Activated CD4-positive, alpha-beta memory T cell treated with anti-CD3 and anti-CD28 coated beads, Interleukin-2, amount 10 ng/mL, durations not matched to agents 7 days and 5 days (primary cell): ENCODE data around the gene TMEM106C. TPM values are rescaled to one million over a fixed set of nuclear protein-coding genes. Genes with fewer than 3 reads are reported as not detected.
A peak's percentile ranks its signal among the peaks of the same experiment; 100 is the strongest.

ENCODE experiments used
- CTCF ChIA-PET: fragments of 350-600 bp; sonication (Branson Sonifier 250); formaldehyde crosslinking; loops from one replicate; lab custom pipeline; 2021; ENCODE audit warnings: antibody characterized with exemption, inconsistent platforms; lab: Charles Lee
- POLR2A ChIA-PET: fragments of 350-600 bp; sonication (Branson Sonifier 250); formaldehyde crosslinking; loops from one replicate; lab custom pipeline; 2021; ENCODE audit warnings: antibody characterized with exemption; lab: Charles Lee
- DNase-seq: peaks from one replicate; pipeline ENCODE4 v3.0.0-alpha.2; 2020
- H3K27ac Mint-ChIP-seq: one replicate; pipeline ENCODE4 v1.8.0; 2021; ENCODE audit warnings: mild to moderate bottlenecking, mixed read lengths
- H3K27me3 Mint-ChIP-seq: one replicate; pipeline ENCODE4 v1.8.0; 2021; ENCODE audit warnings: mixed read lengths
- H3K36me3 Mint-ChIP-seq: one replicate; pipeline ENCODE4 v1.8.0; 2021; ENCODE audit warnings: low read depth, mixed read lengths
- H3K4me1 Mint-ChIP-seq: one replicate; pipeline ENCODE4 v1.8.0; 2021; ENCODE audit warnings: mixed read lengths
- H3K4me3 Mint-ChIP-seq: one replicate; pipeline ENCODE4 v1.8.0; 2021; ENCODE audit warnings: mild to moderate bottlenecking, mixed read lengths
- H3K9me3 Mint-ChIP-seq: one replicate; pipeline ENCODE4 v1.8.0; 2021; ENCODE audit warnings: mixed read lengths
- total RNA-seq, 2 experiments: library from RNA; stranded (reverse); gene quantifications; one replicate each; pipeline ENCODE4 v1.2.3, GENCODE V29; 2021

Gene TMEM106C
- total RNA-seq, 2 experiments from 2014 or later, result 139 to 141 TPM

DNA sequence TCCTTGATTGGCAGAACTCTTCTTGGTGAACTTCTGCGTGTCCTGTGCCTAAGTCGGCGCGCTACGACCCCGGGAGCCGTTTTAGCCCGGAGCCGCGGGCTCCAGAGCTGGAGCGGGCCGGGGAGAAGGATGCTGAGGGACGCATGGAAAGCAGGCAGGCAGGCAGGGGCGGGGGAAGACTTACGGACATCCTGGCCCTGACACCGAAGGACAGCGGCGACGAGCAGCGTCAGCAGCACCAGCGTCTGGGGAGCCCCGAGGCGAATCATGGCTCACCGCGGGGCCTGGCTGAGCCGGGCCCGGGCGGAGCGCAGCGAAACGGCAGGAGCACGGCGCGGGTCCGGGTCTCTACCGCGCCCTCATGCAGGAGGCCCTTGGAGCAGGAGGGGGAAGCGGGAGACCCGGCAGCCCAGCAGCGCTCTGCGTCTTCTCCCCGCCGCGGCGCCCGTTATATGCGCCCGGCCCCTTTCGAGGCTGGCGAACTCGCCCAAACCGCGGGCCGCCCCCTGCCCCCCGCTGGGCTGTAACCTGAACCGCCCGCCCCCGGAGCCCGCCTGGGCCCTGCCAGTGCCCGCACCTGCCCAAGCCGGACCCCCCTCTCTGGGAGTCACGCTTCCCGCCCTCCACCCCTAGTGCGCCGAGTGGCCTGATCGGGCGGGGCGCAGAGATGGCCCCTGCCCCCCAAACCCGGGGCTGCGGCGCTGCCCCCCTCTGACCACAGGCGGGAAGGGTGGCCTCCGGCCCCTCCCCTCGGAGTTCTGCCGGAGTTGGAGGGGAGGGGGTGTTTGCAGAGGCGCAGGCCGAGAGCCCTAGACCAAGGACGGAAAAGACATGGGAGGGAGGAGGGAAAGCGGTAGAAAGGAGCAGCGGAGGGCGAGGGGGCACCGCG, 40.9 kb downstream of the TMEM106C start, which contains the start of gene COL2A1:
Gene COL2A1 (minus strand): TSS at position 424 of the 889 bp plus-strand sequence. CDS start 155 bp downstream, at position 269.
- Mint-ChIP-seq H3K4me3 (peak within 1 kb of the TSS; percentile 46), H3K9me3 (no peaks in the 10 kb centered on the region), H3K36me3 (no peaks in the 10 kb centered on the region), H3K4me1 (peaks cover 33% of the 10 kb centered on the region), H3K27ac (no peak within 1 kb of the TSS), H3K27me3 (peaks cover 95% of the 10 kb centered on the region)
- CTCF ChIA-PET, result no interaction called here
- POLR2A ChIA-PET, result interaction anchor here (1.6 kb wide), 1 partner anchor 14 kb away, joined by 4 read pairs; no protein-coding TSS in a partner anchor
- peak; percentile 31 for DNase-seq

DNA sequence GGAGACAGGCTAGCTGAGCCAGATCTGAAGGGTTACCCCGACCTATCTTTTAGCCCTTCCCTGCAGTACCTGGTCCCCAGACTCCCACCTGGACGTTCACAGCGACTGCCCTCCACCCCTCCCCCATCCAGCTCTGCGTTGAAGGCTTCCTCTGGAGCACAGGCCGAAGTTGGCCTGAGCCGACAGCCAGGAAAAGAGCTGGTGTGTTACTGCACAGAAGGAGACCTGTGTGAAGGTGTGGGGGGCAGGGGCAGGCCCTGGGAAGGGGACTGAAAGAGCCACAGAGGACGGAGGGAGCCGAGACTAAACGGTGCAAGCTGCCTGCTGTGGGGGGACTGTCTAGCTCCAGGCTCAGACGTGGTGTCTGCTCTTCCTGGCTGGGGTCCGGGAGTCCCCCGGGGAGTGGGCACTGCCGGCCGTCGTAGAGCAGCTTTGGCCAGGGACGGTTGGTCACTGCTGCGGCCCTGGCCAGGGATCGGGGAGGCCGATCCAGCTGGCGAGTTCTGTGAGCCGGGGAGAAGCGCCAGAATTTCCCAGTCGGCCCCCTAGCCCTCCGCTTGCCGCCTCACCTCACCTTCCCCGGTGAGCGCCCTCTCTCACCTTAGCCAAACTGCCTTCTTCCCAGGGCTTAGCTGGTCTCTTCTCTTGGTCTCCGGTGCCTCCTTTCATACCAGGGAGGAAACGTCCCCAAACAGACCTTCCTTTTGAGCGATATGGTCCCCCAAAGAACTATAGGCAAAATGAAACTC, 41.8 kb downstream of the TMEM106C start:
- H3K9me3 Mint-ChIP-seq, result no peaks in the 10 kb centered on the region
- ChIA-PET POLR2A (interaction anchor here (1.1 to 1.6 kb wide), 2 partner anchors 10 to 15 kb away, joined by 3 to 4 read pairs; no protein-coding TSS in a partner anchor), CTCF (no interaction called here)
- no peak for DNase-seq
- peaks cover 94% of the 10 kb centered on the region for H3K27me3 Mint-ChIP-seq
- no peak overlapping the region for H3K4me3 Mint-ChIP-seq
- no peak overlapping the region for H3K27ac Mint-ChIP-seq
- H3K36me3 Mint-ChIP-seq, result no peaks in the 10 kb centered on the region
- peaks cover 33% of the 10 kb centered on the region for H3K4me1 Mint-ChIP-seq

DNA sequence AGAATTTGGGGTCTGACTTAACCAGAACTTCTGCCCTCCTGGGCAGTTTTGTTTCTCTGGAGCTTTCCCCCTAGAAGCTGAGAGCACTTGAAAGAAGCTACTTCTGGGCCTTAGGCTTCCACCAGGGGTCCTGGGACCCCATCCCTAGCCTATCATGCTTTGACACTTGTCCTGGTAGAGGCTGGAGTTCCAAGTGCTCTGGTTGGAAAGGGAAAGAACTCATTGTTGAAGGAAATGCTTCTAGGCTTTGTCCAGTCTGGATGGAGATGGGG, 42.3 kb downstream of the TMEM106C start:
- Mint-ChIP-seq H3K27ac (no peak overlapping the region), H3K4me3 (no peak overlapping the region), H3K36me3 (no peaks in the 10 kb centered on the region), H3K27me3 (peaks cover 89% of the 10 kb centered on the region), H3K9me3 (no peaks in the 10 kb centered on the region), H3K4me1 (peaks cover 33% of the 10 kb centered on the region)
- DNase-seq, result no peak
- ChIA-PET POLR2A (interaction anchor here (1.1 kb wide), 1 partner anchor 10 kb away, joined by 3 read pairs; no protein-coding TSS in a partner anchor), CTCF (no interaction called here)

DNA sequence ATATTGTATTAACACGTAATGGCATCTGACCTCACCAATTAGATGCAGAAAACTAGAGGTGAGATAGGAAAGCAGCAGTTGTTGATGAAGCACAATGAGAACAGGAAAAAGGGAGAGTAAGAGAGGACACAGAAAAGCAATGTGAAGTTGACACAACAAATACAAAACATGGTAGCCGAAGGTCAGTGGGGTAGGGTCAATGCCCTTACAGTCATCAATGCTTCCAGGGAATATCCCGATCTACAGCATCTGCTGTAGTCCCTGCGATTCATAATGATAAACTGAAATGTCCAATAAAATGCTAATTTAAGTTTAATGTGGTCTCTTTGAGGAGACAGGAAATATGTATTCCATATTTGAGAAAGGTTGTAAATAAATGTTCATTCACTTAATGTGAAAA, 43.8 kb downstream of the TMEM106C start:
- H3K27ac Mint-ChIP-seq, result no peak overlapping the region
- CTCF ChIA-PET, result no interaction called here
- POLR2A ChIA-PET, result no interaction called here
- DNase-seq, result no peak
- no peak overlapping the region for H3K4me3 Mint-ChIP-seq
- no peaks in the 10 kb centered on the region for H3K9me3 Mint-ChIP-seq
- peaks cover 82% of the 10 kb centered on the region for H3K27me3 Mint-ChIP-seq
- no peaks in the 10 kb centered on the region for H3K36me3 Mint-ChIP-seq
- H3K4me1 Mint-ChIP-seq, result peaks cover 20% of the 10 kb centered on the region

DNA sequence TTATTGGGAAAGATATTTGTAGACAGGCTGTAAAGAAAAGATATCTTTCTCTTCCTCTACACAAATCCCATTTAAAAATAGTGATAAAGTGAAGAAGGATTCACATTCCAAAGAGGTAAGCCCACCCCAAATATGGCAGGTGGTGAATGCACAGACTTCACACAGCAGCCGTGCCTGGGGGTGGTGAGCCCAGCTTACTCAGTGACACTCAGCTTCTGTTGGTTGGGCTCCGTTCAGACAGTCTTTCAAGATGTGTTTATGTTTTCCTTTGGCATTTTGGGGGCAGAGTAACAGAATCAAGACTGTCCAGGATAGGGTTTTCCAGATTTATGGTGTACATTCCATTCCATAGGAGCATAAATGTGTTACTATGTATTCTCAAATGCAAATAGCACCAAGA, 45.0 kb downstream of the TMEM106C start:
- H3K36me3 Mint-ChIP-seq, result no peaks in the 10 kb centered on the region
- no peak for DNase-seq
- H3K9me3 Mint-ChIP-seq, result no peaks in the 10 kb centered on the region
- peaks cover 11% of the 10 kb centered on the region for H3K4me1 Mint-ChIP-seq
- H3K4me3 Mint-ChIP-seq, result no peak overlapping the region
- ChIA-PET POLR2A (no interaction called here), CTCF (no interaction called here)
- no peak overlapping the region for H3K27ac Mint-ChIP-seq
- peaks cover 77% of the 10 kb centered on the region for H3K27me3 Mint-ChIP-seq

DNA sequence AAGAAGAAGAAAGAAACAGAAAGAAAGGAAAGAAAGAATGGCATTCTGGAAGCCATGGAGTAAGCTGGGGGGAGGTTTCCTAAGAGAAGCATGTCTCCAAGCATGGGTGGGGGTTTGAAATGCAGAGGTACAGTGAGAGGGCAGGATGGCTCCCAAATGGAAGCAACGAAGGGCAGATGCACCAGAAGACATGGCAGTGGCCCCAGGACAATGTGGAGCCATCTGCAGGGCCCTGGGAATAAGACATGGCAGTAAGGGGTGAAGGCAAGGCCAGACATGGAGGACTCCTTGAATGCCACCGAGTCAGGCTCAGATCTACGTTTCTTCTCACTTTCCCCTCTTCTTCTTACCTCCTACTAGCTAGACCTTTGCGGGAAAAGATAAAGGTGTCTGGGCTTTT, 45.6 kb downstream of the TMEM106C start:
- Mint-ChIP-seq H3K4me3 (no peak overlapping the region), H3K4me1 (peaks cover 5% of the 10 kb centered on the region), H3K27ac (no peak overlapping the region), H3K36me3 (no peaks in the 10 kb centered on the region), H3K9me3 (no peaks in the 10 kb centered on the region), H3K27me3 (peaks cover 75% of the 10 kb centered on the region)
- POLR2A ChIA-PET, result no interaction called here
- no peak for DNase-seq
- CTCF ChIA-PET, result no interaction called here

DNA sequence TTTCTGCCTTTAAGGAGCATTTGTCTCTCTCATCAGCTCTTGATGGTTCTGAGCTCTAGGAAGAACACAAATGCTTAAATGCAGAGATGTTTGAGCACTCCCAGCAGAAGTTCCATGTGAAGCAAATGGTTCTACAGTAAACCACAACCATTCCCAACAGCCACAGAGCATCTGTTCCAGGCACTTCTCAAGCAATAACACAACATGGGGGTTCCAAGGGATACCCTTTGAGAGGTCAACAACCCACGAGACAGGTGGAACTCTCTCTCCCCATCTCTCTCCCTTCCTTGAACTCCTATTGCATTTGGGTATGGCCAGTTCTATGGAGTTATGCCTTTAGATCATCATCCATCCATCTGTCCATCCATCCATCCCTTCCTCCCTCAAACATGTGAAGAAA, 46.1 kb downstream of the TMEM106C start:
- ChIA-PET POLR2A (no interaction called here), CTCF (no interaction called here)
- Mint-ChIP-seq H3K9me3 (no peaks in the 10 kb centered on the region), H3K27ac (no peak overlapping the region), H3K4me3 (no peak overlapping the region), H3K36me3 (no peaks in the 10 kb centered on the region), H3K4me1 (peaks cover 2% of the 10 kb centered on the region), H3K27me3 (peaks cover 74% of the 10 kb centered on the region)
- no peak for DNase-seq

DNA sequence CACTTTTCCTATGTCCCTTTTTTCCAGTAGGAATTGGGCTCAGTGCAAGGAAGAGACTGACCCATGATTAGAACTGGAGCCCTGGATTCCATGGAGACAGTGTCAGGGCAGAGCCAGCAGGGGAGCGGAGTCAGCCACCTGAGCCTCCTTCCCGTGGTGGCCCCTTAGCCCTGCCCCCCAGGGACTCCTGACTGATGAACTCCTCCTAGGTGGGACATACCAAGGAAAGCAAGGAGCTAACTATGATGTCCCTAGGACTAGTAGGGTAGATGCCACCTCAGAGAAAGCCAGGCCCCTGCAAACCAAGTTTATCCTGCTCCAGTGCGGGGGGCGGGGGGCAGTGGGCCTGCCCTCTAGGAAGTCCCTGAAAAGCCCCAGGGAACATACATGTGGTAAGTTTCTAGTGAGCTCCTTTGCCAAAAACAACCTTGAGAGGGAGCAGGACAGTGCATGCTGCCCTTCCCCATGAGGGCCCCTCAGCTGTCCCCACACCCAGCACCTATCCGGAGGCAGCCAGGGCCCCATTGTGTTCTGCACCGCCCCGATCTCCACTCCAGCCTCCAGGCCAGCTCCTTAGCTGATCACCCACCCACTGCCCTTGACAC, 47.1 kb downstream of the TMEM106C start:
- Mint-ChIP-seq H3K9me3 (no peaks in the 10 kb centered on the region), H3K27me3 (peaks cover 73% of the 10 kb centered on the region), H3K27ac (no peak overlapping the region), H3K4me3 (no peak overlapping the region), H3K36me3 (no peaks in the 10 kb centered on the region), H3K4me1 (peaks cover under 1% of the 10 kb centered on the region)
- CTCF ChIA-PET, result interaction anchor here (0.6 kb wide), 1 partner anchor 1234 kb away, joined by 3 read pairs; no protein-coding TSS in a partner anchor
- DNase-seq, result no peak
- POLR2A ChIA-PET, result no interaction called here

DNA sequence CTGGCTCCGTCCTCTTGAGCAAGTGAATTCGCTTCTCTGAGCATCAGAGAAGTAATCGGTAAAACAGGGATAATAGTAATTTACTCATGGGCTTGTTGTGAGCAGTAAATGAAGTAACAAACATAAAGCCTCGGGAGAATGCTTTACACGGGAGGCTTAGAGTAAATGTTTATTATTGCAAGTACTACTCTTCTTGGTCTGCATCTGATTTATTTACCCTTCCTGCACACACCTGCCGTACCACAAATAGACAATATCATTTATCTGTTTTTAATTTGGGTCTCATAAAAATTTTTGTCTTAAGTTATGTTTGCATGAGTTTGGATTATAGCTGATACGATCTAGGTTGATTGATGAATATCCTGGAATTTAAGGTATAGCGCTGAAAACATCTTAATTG, 48.7 kb downstream of the TMEM106C start:
- Mint-ChIP-seq H3K9me3 (no peaks in the 10 kb centered on the region), H3K4me3 (no peak overlapping the region), H3K36me3 (no peaks in the 10 kb centered on the region), H3K27me3 (peaks cover 62% of the 10 kb centered on the region), H3K4me1 (no peaks in the 10 kb centered on the region), H3K27ac (no peak overlapping the region)
- POLR2A ChIA-PET, result no interaction called here
- CTCF ChIA-PET, result no interaction called here
- DNase-seq, result no peak

DNA sequence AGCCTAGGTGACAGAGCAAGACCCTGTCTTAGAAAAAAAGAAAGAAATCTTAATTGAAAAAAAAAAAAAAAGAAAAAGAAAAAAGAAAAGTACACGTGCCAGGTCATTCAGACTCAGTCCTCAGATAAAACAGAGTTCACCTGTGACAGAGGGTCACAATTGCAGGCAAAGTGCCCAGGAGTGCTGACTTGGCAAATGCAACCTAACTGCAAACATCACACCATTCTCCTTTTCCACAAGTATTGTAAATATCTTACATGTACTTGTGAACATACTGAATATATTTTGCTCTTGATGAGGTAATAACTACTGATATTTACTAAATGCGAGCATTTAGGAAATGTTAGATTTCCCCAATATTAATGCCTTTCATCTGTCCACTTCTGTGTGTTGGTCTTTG, 49.9 kb downstream of the TMEM106C start:
- no peak for DNase-seq
- Mint-ChIP-seq H3K4me3 (no peak overlapping the region), H3K36me3 (no peaks in the 10 kb centered on the region), H3K4me1 (no peaks in the 10 kb centered on the region), H3K27me3 (peaks cover 57% of the 10 kb centered on the region), H3K27ac (no peak overlapping the region), H3K9me3 (no peaks in the 10 kb centered on the region)
- CTCF ChIA-PET, result no interaction called here
- POLR2A ChIA-PET, result no interaction called here

DNA sequence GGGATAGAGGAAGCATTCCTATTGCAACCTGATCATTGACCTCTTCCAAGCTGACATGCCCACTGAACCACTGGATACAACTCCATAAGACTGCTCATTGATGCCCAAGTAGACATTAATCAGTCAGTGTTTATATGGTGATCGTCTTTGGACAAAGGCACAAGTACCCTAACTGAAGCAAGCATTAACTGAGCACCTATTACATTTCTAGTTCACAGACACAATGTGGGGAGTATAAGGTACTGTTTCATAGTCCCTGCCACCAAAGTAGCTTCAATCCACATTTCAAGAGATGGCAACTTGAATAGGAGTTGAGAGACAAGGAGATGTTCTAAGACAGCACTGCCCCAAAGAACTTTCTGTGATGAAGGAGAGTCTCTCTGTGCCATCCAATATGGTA, 51.7 kb downstream of the TMEM106C start:
- no peaks in the 10 kb centered on the region for H3K36me3 Mint-ChIP-seq
- H3K4me1 Mint-ChIP-seq, result no peaks in the 10 kb centered on the region
- no peak overlapping the region for H3K4me3 Mint-ChIP-seq
- ChIA-PET POLR2A (interaction anchor here (1.0 kb wide), 1 partner anchor 10 kb away, joined by 3 read pairs; no protein-coding TSS in a partner anchor), CTCF (interaction anchor here (1.2 kb wide), 1 partner anchor 12 kb away, joined by 4 read pairs; no protein-coding TSS in a partner anchor)
- H3K27ac Mint-ChIP-seq, result no peak overlapping the region
- H3K9me3 Mint-ChIP-seq, result no peaks in the 10 kb centered on the region
- H3K27me3 Mint-ChIP-seq, result peaks cover 49% of the 10 kb centered on the region
- no peak for DNase-seq

DNA sequence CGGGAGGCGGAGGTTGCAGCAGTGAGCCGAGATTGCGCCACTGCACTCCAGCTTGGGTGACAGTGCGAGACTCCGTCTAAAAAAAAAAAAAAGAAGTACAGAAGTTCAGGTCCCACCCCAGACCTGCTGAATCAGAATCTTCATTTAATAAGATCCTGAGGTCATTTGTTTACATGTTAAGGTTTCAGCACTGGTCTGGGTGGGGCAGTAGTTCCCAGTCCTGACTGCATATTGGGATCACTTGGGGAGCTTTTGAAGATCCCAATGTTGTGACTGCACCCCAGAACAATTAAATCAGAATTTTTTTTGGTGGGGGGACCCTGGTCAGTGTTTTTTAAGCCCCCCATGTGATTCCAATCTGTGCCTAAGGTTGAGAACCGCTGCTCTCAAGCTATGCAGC, 52.6 kb downstream of the TMEM106C start:
- Mint-ChIP-seq H3K27ac (no peak overlapping the region), H3K36me3 (no peaks in the 10 kb centered on the region), H3K4me1 (no peaks in the 10 kb centered on the region), H3K9me3 (no peaks in the 10 kb centered on the region), H3K4me3 (no peak overlapping the region), H3K27me3 (peaks cover 48% of the 10 kb centered on the region)
- CTCF ChIA-PET, result interaction anchor here (1.2 kb wide), 1 partner anchor 13 kb away, joined by 4 read pairs; no protein-coding TSS in a partner anchor
- POLR2A ChIA-PET, result no interaction called here
- DNase-seq, result no peak
